HG02588 (cell line): Measurements from ENCODE around the gene CADPS.
"Not testable (repeated sequence)": the region's sequence is repeated elsewhere in the genome, so short reads cannot be mapped to it uniquely, and the experiment has no call there.

ENCODE experiments used
- ATAC-seq: cut with Tn5 transposase; IDR thresholded peaks from one replicate; pipeline ENCODE4 v1.9.1; 2021; ENCODE audit warnings: mild to moderate bottlenecking, moderate library complexity; ENCODE audit not compliant: unreplicated experiment

The CADPS gene

DNA sequence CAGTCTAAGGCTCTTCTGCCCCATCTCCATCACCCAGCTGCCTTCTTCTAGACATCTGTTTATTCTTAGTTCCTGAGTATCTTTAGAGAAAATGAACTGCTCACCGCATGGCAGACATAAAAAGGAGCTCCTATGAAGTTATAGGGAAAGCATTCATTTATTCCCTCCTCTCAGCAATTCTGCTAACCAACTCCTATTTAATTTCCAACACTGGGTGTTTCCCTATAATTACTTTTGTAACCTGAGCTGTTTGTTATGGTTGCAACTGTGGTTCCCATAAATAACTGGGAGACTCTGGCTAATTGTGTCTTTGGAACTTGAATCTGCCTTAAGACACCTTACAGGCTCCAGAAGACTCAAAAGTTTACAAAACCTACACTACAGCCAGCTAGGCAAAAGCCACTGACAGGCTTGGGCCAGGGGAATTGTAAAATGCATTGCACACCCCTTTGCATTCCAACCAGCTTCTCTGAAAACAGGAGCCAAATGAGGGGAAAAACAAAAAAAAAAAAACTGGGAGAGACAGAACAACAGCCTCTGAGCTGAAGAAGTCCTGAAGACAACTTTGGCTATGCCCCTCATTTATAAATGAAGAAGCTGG, 270.4 kb downstream of the CADPS start:
- ATAC-seq = no peak

DNA sequence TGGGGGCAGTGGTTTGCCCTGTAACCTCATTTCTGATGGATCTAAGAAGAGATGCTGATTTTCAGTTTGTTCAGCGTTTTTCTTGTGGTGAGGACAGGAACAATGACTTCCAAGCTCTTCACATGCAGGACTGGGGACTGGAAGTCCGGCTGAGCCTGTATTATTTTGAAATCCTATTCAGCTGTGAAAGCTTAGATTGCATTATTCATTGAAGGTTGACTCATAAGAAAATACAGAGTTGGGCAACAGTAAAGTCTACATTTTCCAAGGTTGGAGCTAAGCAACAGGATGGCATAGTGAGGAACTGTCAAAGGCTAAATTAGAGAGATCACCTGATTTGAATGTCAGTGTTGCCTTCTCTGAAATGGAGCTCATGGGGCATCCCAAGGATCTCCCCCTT, 270.9 kb downstream of the CADPS start:
- ATAC-seq = no peak

DNA sequence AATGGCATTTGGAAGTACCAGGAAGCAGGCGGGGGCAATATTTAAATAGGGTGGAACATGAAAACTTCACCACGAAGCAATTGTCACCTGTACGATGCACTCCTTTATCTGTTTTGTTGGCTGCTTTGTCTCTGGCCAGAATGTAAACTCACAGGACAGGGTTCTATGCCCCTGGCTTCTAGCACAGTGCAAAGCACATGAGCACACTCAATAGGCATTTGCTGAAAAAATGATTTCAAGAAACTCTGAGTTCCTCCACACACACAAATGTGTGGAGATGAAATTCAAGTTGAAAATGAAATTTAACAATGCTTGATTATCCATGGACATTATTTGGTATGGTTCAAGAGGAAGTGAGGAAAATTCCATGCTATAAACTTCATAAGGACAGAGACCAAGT, 272.2 kb downstream of the CADPS start:
- ATAC-seq = no peak

DNA sequence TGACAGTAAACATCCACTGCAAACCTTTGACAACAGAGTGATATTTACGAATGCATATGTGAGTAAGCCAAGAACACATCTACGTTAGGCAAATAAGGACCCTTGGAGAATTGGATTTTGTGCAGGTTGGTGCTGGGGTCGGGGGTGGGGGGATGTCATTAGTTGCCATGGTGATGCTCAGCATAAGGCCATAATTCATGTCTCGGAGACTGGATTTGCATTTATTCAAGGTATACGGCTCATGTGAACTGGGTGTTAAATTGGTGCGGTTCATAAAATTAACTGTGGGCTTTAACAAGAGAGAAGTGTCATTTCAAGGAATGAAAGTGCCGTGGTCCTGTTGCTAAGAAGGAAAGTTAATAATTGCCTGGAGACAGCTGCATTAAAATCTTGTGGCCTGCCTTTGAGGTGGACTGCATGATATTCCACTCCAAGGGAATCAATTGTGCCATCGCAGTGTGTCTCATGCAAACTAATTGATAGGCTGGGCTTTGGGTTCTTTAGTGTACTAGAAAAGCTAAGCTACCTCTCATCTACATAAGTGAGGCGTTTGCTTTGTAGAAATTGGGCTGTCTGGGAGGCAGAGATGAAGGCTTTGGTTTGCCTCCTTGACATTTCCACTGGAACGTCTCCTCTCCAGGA, 273.0 kb downstream of the CADPS start:
- no peak for ATAC-seq

DNA sequence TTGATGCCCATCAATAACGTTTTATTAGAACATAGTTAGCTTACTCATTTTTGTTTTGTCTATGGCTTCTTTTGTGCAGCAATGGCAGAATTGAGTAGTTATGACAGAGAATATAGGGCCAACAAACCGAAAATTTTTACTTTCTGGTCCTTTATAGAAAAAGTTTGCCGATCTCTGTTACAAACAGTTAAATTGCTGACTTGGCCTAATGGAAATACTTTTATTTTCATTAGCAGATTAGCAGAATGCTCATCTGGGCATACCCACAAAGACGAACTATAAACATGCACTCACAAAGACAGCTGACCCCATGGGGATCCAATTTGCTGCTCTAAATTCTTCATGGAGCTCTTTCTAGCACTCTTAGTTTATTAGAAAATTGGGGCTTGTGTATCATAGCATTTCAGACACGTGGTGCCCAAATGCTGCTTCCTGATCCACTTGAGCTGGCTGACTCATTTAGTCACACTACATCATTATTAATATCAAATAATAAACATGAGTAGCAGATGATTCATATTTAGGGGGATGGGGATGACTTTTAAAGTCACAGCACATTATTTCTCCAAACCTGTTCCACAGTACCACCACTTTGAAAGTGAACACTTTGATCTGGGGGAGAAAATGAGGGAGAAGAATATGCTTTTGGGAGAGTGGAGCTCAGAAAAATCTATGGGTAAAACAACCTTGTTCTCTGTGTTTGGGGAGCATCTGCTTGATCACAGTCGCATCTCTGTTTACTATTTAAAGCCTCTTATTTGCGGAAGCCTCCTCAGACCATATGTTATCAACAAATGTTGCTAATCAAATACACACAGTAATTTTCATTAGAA, 273.8 kb downstream of the CADPS start:
- ATAC-seq = no peak

DNA sequence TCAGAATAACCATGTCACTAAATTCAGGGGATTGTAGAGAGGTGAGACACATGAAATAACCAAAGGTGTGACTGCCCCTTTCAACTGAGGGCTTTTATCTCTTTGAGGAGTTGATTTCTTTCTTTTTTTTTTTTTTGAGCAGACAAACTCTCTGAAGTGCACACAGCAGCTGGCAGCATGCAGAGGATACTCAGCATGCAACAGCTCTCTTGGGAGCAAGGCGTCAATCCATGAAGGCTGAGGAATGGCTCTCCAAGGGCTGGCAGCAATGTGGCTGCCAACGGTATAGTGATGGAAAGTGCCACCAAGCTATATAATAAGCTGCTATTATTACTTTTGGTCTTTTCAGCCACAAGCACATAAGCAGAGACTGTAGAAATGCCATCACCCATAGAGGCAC, 275.2 kb downstream of the CADPS start:
- ATAC-seq = no peak

DNA sequence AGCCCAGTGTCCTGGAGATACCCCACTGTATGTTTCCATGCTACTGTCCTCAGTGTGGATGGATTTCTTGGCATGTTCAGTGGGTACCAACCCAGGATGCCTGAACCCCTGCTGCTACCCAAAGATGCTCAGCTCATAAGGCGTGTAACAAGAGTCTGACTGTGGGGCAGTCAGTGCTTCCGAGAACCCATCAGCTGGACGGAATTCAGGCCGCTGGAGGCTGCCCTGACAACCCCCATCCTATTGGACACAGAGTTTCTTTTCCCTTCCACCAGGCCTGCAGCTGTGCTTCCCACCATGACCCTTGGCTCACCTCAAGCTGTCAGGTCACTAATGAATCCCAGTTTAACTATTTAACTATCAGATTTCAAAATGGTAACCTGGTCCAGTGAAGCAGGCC, 277.7 kb downstream of the CADPS start:
- ATAC-seq = no peak

DNA sequence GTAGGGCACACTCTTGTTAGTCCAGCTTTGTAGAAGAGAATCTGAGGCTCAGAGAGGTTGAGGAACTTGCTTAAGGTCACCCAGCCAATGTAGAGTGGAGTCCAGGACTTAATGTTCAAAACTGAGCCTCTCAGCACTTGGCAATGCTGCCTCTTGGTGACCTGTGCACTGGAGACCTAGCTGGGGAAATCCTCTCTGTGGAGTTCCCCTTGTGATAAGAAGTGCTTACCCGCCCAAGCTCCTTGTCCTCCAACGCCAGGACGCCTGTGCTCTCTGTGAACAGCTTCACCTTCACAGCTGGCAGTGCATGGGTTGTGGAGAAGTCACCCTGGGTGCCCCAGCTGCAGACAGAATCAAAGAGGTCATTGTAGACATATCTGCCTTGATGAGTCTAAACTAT, 282.8 kb downstream of the CADPS start:
- ATAC-seq = no peak

DNA sequence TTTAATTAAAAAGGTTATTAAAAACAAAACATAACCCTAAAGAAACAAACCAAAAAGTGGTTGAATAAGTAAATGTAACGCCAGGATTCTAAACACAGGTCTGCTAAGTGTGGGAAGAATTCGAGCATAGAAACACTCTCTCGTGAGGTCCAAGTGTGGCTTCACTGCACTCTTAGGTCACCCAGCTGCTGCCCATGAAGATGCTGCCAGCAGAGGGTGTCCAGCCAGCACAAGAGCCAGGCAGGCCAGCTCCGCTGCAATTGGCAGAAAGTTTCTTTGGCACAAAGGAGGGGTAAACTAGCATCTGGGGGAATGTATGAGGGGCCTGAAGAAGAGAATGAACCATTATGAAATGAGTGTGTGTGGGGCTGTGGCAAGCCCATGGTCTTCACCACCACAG, 286.1 kb downstream of the CADPS start:
- no peak for ATAC-seq

DNA sequence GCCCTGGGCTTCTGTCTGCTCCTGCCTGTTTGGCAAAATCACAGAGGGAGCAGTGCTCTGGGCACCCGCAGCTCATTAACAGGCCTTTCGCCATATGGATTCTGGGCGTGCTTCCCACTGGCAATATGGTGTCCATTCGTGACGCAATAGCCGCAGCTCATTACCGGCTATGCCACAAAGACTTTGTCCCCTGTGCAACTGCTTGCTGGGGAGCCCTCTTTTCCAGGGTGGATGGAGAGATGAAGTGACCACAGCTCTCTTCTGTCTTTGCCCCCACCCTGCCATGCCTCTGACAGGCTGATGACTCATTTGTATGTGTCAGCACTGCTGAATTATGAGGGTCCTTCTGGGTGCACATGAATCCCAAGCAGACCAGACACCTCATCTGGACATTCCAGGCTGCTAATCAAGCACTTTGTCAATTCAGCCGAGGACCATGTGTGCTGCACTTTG, 287.6 kb downstream of the CADPS start:
- no peak for ATAC-seq

DNA sequence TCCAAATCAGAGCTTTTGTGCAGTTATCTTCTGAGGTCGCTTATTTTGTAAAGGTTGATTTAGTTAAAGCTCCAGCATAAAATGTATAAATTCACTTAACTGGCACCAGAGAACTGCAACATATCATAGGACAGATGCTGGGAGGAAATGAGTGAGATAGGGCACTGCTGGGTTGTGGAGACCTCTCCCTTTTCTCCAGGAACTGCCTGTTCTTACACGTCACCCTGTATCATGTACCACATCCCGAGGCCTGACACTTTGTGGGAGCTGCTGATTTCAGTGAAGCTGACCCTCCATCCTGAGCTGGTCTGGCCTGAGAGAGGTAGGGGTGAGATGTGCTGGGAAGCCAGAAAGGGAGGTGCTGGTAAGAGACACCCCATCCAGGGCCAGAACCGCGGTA, 288.0 kb downstream of the CADPS start:
- ATAC-seq = no peak

DNA sequence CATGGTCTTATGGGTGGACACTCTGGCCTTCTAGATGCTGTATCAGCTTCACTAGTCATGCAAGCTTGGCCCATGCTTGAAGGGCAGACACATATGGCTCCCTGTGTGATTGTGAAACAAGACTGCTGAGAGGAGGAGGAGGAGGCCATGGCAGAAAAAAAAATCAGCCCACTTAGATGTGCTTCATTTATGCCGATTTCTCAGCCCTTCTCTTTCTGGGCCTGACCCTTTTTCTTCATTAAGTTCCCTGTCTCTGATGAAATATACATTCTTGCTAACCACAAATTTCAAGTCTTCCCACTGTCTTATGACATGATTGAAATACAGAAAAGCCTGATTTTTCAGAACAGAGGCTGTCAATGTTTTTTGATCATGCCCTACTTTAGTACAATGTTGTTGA, 288.9 kb downstream of the CADPS start:
- ATAC-seq = no peak

DNA sequence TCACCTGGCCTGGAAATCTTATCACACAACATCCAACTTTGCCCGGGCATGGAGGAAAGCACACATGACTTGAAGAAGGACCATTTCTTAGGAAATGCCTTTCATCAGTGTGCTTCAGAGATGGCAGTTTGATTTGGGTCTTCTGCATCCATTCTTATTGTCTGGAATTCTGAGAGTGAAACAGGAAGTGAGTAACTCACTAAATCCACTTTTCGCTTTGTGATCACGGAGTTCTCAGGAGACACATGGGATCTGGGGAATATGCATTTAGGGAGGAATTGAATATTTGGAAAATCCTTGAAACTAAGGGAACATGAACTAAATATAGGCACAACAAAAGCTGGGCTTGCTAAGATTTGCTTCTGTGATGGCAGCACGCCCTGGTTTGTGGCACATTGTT, 289.4 kb downstream of the CADPS start:
- no peak for ATAC-seq

DNA sequence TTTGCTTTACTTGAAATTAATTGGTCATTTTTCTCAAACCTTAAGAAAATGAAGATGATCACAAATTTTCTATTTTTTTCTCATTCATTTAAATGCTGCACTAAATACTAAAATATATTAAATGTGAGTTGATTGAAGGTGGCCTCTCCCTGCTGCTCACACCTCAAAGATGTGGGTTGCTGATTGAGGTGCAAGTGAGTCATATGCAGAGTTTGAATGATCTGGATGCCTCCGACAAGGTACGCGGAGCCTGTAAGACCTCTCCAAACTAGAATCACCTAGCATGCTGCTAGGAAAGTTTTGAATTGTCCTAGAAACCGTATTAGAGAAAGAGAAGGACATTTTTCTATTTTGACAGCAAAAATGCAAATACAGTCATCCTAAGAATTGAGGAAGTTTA, 290.6 kb downstream of the CADPS start:
- ATAC-seq = no peak

DNA sequence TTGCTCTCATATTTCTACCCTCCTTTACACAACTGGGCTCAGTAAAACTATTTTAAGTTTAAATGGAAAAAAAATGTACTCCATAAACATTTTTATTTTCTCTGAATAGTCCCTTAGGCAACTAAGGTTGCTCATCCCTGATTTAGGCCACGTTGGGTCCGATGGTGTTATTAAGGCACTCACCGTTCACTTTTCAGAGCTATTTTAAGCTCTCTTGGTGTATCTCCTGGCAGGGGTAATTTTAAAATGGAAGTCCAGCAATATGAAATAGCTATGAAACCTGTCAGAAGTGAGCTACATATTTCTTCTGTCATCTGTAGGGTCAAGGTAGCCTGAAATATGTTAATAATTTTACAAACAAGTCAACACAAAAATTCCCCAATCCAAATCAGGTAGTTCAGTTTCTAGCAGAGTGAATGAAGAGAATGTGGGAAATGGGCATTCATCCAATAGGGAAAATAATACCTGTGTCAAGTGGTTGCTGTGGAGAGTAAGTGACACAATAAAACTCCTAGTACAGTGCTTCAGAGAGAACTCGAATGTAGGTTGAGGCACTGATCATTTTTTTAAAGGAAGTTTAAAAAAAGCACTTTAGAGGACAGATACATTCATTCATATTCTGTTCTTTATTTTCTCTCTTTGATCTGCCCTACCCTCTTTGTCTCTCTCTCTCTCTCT, 292.6 kb downstream of the CADPS start:
- no peak for ATAC-seq

DNA sequence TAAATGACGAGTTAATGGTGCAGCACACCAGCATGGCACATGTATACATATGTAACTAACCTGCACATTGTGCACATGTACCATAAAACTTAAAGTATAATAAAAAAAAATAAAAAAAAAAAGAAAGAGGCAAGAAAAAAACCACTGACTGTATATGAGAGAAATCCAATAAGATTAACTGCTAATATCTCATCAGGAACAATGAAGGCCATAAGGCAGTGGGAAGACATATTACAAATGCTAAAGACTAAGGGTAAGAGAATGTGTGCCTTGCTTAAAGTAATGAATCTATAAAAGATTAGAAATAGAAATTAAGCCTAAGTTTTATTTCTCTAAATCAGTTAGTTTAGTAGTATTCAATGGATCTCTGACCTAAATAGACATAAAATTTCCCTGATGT, 294.7 kb downstream of the CADPS start:
- ATAC-seq = not testable (repeated sequence)

DNA sequence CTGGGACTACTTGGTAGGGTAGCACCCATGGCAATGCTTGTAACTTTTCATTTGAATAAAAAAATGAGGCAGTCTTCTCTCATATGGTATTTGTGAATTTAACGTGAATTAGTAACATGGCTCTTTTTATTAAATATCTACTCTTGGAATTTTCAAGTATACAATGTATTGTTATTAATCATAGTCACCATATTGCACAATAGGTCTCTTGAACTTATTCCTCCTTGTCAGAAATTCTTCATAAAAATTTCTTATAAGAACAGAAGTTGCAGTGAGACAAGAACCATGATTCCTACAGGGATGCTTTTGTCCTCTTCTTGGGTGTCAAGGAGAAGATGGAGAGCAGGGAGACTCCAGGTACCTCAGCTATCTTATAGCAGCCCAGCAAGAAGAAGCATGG, 298.1 kb downstream of the CADPS start:
- no peak for ATAC-seq

DNA sequence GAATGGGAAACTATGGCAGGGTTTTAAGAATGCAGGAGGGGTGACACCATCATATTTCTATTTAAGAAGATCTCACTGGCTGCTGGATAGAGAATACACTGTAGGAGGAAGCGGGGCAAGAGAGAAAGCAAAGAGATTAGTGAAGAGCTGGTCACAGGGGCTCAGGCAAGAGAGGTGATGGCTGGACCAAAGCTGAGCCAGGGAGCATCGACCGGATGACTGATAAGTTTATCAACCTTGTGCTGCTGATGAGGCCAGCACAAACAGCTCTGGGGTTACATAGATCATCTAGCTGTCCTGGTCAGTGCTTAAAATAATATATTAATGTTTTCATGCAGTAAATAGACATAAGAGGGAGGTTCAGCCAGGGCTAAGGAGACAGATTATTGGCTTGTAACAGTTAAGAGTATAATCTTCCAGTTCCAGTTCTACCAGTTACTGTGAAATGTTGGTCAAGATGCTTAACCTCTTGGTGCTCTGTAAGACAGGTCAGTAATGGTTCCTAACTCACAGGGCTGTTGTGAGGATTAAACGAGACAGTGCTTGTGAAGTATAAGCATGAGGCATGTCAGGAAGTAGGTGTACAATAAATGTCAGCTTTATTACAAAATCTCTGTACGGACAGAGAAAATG, 300.8 kb downstream of the CADPS start:
- ATAC-seq = no peak

DNA sequence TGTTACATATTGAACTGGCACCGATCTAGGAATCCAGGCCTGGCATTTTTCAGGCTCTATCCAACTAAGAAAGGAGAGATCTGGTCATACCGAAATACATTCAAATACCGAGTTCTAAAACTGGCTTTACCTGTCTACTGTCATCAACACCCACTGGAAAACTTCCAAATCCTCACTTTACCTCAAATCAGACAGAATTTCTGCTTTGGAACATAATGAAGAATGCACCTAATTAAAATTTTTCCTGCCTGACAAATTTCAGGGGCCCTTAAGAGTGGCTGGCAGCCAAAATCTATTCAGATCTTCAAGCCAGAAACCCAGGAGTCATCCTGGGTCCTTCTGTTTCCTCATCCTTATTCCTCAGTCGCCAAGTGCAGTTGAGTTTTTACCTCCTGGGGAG, 303.3 kb downstream of the CADPS start:
- no peak for ATAC-seq

DNA sequence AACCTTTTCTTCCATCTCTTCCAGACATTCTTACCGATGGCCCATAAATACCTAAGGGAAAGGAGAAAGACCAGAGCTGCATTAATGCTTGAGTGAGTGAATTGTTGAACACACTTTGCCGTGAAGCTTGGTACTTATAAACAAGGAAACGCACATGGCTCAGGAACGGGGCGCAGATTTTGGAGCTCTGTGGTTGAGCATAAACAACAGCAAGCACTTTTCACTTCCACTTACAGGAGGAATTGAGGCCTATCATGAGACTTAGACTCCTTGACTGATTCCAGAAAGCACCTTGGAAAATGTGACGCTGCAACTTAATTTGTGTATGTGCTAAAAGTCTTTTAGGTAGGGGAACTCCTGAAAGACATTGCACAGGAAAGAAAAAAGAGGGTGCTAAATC, 304.3 kb downstream of the CADPS start:
- no peak for ATAC-seq

DNA sequence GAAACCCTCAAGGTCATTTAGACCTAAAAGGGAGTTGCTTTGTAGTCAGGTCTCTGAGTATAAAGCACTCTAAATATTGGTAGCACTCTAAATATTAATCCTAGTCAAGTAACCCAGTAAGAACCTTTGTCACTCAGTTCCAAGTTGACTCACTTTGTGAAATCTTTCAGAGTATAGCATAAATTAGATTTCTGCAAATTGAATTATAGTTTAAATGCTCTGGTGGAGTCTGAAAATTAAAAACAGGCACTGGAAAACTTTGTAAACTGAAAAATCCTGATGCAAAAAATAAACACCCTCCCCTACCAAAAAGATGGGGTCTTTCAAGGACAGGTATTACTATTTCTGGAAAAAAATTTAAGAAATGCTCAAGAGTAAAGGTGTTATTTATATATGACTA, 305.6 kb downstream of the CADPS start:
- no peak for ATAC-seq
